GM10266 (cell line): Measurements from ENCODE around the gene NUTM1.

Experiments
- DNase-seq: peaks from one replicate; pipeline ENCODE4 v3.0.0; 2012; ENCODE audit errors: extremely low spot score
- CTCF ChIP-seq: IDR thresholded peaks from 2 replicates; pipeline ENCODE4 v1.5.1; 2012; ENCODE audit warnings: mild to moderate bottlenecking, low read depth; ENCODE audit not compliant: control insufficient read depth, insufficient read depth; ENCODE audit errors: missing control alignments

NUTM1 gene

DNA sequence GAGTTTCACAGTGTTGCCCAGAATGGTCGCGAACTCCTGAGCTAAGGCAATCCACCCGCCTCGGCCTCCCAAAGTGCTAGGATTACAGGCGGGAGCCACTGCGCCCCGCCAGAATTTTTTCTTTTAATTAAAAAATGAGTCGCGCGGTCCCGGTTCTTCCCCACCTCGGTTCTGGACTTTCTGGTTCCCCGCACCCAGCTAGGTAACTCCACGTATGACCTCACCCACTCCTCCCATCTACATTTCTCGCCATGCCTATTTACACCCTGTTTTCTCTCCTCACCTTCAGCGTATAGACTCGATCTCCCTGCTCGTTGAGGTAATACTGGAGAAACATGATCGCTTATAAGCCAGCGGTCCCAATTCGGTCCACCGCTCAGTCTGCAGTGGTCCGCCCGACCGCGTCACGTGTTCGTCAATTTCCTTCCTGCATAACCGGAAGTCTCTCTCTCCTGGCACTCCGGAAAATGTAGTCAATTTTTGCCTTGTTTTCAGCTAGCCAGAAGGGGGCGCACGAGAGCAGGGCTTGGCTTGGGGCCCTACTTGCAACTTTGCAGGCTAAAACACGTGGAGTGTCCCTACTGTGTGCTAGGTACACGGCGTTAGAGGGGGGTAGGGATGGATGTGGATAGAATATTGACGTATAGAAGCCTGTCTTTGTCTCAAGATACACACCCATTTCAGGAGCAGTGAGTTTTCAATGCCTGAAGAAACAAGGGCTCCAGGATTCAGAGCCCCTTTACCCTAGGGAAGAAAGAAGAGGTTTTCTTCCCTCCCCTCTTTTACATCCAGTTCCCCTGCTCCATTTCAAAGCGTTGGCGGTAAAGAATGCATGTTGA, at the start of gene NUTM1, which contains the start of gene NOP10:
Gene NUTM1, plus strand, starts transcription at position 579 of the 839 bp plus-strand sequence. CDS start 382 bp downstream, outside the sequence.
Gene NOP10, minus strand, starts transcription at position 400 of the 839 bp plus-strand sequence. Its CDS starts 63 bp downstream, at position 337.
- TF ChIP-seq CTCF: peak; percentile 98
- peak; percentile 80 for DNase-seq

- no peak for TF ChIP-seq CTCF
- DNase-seq: no peak
Measured at GRCh38 chr15:34297059-34297458, 46.1 kb upstream of the NUTM1 start.

GRCh38 chr15:34301058-34301457, 42.1 kb upstream of the NUTM1 start:
- no peak for DNase-seq
- no peak for TF ChIP-seq CTCF

GRCh38 chr15:34304613-34305012, 38.5 kb upstream of the NUTM1 start:
- TF ChIP-seq CTCF: no peak
- DNase-seq: no peak

- no peak for TF ChIP-seq CTCF
- DNase-seq: no peak
Measured at GRCh38 chr15:34311563-34311962, 31.6 kb upstream of the NUTM1 start.

DNA sequence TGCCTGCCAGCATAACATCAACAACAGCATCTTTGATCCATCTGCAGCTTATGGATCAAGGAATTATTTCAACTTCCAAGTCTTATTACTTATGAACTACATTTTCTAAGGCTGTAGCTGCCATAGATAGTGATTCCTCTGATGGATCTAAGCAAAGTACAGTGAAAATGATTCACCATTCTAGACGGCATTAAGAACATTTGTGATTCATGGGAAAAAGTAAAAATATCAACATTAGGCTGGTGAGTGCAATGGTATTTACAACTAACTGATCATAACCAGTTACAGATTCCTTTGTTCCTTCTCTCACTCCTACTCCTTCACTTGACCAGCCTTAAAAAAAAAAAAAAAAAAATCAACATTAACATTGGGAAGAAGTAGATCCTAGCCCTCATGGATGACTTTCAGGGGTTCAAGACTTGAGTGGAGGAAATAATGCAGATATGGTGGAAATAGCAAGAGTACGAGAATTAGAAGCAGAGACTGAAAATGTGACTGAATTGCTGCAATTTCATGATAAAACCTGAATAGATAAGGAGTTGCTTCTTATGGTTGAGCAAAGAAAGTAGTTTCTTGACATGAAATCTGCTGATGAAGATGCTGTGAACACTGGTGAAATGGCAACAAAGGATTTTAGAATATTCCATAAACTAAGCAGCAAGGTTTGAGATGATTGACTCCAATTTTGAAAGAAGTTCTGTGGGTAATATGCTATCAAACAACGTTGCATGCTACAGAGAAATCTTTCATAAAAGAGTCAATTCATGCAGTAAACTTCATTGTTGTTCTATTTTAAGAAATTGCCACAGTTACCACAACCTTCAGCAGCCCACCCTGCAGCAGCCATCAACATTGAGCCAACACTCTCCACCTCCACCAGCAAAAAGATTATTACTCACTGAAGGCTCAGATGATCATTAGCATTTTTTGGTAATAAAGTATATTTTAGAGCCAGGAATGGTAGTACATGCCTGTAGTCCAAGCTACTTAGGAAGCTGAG, 28.3 kb upstream of the NUTM1 start:
- DNase-seq: no peak
- no peak for TF ChIP-seq CTCF
